GM15510 (cell line): ENCODE results near the gene PICK1.

Experiments used
- POLR2A ChIP-seq: IDR thresholded peaks from 3 replicates; pipeline ENCODE4 v1.6.1; 2011; ENCODE audit warnings: borderline replicate concordance; ENCODE audit not compliant: insufficient read length; ENCODE audit errors: extremely low read depth

The PICK1 gene

DNA sequence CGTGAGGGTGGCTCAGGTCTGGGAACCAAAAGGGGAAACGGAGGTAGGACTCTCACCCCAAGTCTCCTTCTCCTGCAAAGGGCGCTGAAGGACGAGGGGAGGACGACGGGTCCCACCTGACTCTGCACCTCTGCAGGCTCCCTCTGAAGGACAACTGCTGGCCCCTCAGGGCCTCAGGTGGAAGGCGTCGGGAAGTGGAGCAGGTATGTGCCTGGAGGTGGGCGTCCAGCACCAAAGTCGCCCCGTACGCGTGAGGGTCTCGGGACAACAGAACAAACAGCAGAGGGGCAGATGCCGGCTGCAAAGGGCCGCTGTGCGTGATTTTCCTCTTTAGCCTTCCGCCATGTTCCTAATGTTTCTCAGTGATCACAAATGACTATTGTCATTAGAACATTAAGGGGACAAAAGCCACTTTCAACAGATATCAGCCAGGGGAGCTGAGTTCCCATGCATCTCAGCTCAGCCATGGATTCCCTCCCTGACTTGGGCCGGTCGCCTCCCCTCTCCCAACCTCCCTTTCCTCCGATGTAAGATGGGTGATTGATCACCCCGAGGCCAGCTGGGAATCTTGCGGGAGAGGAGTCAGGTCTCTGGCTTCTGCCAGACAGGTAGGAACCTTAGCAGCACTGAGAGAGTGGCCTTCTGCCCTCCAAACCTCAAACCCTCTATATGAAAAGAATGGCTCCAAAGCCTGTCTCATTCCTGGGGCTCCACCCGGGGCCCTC lies 25.9 kb downstream of the PICK1 start:
- no peak for TF ChIP-seq POLR2A

DNA sequence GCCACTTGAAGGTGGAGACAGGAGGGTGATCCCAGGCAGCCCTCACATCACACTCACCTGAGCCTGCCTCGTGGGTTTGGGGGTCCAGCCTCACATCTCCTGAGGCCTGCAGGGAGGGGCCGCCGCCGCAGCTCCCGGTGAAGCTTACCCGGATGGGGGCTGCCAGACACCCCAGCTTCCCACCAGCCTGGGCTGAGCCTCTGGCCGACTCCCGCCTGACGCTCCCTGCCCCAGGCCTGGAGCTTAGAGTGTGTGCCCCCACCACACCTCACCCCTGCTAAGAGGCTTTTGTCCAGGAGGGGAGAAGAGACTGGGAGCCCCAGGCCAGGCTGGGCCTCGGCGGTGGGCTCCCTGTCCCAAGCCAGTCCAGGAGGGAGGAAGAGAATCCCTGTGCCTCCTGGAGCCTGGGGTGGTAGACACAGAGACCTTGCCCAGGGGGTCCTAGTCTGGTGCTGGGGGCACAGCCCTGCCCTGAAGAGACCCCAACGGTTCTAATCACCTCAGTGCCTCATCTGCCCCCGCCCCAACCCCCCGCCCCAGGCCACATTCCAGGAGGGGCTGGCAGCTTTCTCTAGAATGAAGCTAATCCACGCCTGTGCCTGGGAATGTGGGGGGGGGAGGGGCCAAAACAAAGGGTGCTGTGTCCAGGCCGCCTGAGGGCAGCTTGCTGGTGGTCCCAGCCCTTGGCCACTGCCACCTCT lies 26.9 kb downstream of the PICK1 start, which contains the start of gene SLC16A8:
Gene SLC16A8 (minus strand): TSS at position 254 of the 701 bp plus-strand sequence. CDS start 1,311 bp downstream, outside the sequence.
- TF ChIP-seq POLR2A: no peak

DNA sequence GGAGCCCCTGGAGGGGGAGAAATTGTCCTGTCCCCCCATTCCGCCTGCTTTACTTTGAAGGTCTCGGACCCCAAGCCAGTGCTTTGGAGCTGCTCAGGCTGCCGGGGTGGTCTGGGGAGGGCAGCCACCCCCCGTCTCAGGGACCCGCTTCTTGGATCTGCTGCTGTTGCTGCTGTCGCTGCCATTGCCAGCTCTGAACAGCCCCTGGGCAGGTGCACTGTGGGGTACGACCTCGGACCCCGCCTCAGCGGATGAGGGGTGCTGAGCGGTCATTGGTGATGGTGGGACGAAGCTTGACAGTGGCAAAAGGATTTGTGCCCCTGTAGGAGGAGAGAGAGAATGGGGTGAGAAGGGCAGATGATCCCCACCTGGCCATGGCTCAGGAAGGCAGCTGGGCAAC lies 27.9 kb downstream of the PICK1 start:
- no peak for TF ChIP-seq POLR2A

DNA sequence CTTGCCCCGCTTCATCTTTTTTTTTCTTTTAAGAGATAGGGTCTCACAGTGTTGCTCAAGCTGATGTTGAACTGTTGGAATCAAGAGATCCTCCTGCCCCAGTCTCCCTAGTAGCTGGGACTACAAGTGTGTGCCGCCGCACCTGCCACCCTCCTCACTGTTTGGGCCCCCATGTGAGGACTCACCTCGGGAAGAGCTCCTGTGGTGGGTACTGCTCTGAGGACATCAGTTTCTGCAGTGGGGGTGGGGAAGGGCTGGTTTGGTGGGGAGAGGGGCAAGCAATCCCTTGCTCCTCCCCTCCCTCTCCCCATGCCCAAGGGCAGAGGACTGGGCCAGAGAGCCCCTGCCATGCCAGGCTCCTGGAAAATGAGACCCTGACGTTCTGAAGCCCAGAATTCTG lies 28.3 kb downstream of the PICK1 start:
- TF ChIP-seq POLR2A: no peak

DNA sequence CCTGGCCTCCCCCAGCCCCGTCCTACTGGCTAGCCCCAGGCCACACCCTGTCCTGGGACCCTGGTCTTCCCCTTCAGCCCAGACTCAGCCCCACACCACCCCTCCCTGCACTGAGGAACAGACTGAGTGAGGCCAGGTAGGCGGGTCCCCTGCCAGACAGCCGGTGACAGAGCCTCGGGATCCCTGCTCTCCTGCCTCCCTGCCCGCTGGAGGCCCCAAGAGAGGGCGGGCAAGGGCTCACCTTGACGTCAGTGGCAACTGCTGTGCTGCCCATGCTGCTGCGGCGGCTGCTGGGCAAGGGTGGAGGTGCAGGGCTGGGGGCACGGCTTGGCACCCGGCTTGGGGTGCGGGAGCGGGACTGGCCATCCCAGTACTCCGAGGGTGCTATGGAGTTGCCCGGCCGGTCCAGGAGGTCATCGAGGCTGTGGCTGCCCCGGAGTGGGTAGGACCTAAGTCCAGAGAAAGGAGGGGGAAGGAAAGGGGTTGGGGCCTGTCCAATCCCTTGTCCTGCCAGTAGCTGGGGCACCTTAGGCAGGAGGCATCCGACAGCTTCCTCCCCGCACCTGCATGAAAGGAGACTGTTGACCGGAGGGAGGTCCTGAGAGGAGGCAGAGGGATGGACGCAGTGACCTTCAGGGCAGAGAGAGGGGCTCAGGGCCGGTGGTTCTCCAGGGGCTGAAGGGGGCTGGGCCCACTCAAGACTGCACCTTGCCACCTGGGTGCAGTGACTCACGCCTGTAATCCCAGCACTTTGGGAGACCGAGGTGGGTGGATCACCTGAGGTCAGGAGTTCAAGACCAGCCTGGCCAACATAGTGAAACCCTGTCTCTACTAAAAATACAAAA lies 29.0 kb downstream of the PICK1 start:
- no peak for TF ChIP-seq POLR2A

DNA sequence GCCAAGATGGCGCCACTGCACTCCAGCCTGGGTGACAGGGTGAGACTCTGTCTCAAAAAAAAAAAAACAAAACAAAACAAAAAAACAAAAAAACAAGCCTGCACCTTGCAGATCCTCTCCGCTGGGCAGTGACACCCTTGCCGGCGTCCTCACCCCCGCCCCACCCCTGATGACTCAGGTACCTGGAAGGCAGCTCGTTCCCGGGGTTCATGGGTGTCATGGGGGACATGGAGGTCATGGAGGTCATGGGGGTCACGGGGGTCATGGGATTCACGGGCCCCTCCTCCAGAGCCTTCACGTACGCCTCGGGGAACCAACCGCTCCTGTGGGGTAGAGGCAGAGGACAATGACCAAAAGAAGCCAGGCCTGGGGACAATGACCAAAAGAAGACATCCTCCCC lies 29.7 kb downstream of the PICK1 start:
- TF ChIP-seq POLR2A: no peak

DNA sequence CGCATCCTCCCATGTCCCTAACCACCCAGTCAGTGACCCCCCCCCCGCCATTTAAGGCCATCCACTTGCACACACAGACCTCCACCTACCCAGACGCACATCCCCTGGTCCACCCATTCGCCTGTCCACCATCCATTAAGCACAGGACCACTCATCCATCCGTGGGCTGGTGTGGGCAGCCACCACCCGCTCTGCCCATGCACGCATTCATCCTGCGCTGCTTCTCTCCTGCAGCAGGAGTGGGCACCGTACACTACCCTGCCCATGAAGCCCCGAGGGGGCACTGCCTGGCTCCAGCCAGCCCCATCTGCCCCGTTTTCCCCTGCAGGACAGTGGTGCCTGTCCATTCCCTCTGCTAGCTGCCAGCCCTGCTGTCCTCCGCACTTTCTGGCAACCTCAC lies 30.7 kb downstream of the PICK1 start:
- no peak for TF ChIP-seq POLR2A

DNA sequence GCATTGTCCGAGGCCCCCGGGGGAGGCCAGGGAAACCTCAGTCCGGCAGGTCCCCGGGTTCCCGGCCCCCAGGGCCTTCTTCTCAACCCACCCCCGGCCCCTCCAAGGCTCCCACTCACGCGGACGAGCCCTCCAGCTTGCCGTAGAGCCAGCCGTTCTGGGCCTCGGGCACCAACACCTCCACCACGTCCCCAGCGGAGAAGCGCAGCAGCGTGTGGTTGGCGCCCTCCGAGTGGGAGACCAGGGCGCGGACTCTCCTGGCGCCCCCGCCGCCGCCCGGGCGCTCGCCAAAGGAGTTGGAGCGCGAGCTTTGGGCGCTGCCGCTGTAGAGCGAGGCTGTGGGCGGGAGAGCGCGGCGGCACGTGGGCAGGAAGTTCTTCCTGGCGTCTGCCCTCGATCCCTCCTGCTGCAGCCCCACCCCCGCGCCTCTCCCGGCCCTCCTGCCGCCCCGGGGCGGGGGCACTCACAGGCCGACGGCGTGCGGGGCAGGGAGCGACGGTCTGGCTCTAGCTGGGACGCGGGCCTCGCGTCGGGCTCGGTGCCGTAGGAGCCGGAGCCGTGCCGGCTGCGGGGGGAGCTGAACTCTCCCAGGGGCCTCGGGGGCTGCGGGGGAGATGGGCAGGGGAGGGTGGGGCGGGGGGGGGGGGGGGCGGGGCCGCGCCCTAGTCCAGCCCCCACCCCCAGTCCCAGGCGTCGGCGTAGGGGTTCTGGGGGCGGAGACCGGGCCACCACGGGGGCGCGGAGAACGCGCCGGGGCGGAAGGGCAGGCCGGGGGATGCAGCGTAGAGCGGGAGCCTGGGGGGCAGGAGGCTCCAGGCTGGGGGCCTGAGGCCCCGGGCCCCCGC lies 31.6 kb downstream of the PICK1 start:
- TF ChIP-seq POLR2A: no peak

DNA sequence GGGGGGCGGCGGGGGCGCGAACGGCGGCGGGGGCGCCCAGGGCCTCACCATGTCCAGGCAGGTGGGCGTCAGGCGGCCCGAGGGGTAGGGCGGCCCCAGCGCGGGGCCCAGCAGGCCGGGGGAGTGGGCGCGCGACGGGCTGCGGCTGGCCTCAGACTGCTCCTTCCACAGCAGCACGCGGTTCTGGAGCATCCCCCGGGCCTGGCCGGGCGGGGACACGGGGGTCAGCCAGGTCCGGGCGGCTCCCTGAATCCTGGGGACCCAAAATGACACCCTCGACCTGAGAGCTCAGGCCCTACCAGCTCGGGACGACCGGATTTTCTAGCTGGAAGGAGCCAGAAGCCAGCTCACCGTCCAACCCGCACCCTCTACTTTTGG lies 32.3 kb downstream of the PICK1 start:
- TF ChIP-seq POLR2A: no peak

DNA sequence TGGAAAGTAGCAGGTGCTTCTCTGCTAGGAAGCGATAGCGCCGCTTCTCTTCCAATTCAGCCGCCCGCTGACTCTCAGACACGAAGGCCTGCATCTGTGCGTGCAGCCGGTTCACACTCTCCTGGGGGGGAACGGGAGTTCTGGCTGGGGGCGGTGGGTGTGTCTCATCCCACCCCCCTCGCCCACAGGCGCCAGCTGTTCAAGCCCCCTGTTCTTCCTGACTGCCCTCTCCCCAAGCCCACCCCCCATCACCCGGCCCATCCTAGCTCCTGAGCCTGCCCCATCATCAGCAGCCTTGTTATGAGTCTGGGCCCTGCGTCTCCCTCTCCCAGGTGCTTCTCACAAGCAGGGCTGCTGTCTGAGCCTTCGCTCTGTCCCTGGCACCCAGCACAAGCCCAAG lies 39.9 kb downstream of the PICK1 start:
- TF ChIP-seq POLR2A: no peak

DNA sequence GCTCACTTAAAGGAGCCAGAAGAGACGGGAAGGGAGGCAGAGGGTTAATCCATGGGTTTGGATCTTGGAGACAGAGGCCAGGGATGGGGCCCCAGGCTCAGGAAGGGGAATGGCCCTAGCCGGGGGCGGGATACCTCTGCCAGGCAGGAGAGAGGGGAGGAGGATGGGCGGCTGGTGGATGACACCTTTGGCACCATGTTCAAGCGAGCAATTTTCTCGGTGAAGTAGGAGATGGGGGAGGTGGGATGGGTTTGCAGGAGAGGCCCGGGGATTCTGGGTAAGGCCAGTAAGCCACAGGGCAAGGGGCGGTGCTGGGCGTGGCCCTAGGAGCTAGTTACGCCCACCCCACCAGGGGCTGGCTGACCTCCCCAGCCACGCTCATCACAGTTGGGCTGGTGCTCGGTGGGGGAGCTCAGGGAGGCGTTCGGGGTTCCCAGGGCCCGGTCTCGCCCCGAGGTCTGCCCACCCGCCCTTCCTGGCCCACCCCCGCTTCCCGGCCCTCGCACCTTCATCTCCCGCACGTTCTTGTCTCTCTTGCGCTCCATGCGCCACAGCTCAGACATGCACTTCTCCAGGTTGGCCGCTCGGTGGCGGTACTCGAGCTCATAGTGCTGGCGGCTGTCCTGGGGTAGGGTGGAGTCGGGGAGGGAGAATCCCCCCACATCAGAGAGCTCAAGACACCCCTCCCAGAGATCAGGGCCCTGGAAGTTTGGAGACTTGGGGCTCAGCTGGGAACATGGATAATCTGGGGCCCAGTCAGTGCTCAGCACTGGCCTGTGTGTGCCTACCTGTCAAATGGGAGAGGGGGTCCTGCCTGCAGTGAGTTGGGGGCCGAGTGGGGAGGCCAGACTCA lies 40.6 kb downstream of the PICK1 start:
- TF ChIP-seq POLR2A: no peak

DNA sequence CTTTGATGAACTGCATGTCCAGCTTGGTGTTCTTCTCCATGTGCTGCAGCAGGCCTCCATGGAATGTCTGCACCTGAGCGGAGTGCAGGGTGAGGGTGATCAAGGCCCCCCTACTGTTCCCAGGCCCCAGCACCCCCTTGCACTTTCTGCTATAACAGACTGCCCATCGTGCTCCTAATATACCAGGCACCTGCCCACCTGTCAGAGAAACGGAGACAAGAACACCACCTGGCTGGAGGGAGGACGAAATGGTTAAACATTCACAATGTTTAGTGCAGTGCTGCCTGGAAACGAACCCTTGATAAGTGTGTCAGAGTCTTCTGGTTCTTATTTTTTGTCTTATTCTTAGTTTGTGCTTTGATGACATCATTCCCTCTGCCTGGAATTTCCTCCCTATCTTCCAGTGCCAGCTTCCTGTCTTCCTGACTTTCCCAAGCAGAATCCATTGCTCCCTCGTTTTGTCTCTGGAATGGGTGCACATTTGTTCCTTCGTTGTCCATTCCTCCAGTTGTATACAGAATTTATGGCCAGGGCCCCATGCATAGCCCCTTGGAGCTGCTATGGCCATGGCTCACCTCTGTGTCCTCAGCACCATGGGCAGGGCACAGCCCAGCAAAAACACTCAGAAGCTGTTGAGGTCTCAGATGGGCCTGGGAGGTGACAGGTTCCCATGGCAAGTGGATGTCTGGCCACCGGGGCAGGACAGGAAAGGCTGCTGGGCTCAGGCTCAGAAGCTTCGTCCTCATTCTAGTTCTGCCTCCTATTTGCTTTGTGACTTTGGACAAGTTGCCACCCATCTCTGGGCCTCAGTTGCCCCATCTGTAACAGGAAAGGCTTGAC lies 41.4 kb downstream of the PICK1 start:
- no peak for TF ChIP-seq POLR2A

DNA sequence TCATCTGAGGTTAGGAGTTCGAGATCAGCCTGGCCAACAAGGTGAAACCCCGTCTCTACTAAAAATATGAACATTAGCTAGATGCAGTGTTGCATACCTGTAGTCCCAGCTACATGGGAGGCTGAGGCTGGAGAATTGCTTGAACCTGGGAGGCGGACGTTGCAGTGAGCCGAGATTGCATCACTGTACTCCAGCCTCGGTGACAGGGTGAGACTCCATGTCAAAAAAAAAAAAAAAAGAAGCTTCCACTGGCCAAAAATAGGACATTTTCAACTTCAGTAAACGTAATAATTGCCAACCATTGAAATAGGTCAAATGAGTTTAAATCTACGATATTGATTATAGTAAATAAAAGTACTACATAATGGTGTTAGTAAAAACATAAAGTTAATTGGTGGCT lies 46.4 kb downstream of the PICK1 start:
- no peak for TF ChIP-seq POLR2A
